OCI-LY3 (cell line): ENCODE measurements around the gene GRIK4.

Source experiments
- EZH2phosphoT487 ChIP-seq: fragments of 200-600 bp; shearing (Covaris generic); IDR thresholded peaks from 2 replicates; pipeline ENCODE4 v1.6.1; 2018; ENCODE audit warnings: antibody characterized with exemption, mixed run types, low read depth
- TF ChIP-seq, protein P1 (sequence below): fragments of 200-600, 300-600 bp; sonication (generic); IDR thresholded peaks from 2 replicates; pipeline ENCODE4 v1.5.1; 2014; ENCODE audit warnings: antibody characterized with exemption, low read length, low read depth

DNA sequence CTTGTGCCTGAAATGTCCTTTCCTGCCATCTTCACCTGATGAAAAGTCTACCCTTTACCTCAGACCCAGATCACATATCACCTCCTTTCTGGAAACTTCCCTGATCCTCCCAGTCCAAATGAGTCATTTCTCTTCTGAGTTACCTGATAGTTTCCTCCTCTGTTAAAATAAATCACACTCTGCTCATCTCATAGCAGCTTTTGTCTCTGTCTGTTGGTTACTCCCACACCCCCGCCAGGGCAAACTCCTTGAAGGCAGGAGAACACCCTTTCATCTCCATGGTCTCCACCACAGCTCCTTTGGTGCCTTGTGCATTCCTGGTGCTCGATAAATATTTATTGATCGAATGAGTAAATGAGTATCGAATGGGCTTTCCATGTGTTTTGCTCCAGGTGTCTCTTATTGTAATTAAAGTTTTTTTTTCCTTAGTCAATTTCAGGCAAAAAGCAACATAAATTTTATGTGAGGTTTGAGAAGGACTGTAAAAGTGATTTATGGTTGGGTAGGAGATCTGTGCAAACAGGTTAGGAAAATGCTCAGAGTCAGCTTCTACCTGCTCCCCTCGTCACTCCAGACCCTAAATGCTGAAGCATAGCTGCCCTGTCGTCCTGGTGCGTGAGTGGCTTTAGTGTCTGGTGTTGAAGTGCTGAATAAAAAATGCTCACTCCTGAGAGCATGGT lies 178.2 kb downstream of the GRIK4 start:
- TF ChIP-seq, protein P1, sequence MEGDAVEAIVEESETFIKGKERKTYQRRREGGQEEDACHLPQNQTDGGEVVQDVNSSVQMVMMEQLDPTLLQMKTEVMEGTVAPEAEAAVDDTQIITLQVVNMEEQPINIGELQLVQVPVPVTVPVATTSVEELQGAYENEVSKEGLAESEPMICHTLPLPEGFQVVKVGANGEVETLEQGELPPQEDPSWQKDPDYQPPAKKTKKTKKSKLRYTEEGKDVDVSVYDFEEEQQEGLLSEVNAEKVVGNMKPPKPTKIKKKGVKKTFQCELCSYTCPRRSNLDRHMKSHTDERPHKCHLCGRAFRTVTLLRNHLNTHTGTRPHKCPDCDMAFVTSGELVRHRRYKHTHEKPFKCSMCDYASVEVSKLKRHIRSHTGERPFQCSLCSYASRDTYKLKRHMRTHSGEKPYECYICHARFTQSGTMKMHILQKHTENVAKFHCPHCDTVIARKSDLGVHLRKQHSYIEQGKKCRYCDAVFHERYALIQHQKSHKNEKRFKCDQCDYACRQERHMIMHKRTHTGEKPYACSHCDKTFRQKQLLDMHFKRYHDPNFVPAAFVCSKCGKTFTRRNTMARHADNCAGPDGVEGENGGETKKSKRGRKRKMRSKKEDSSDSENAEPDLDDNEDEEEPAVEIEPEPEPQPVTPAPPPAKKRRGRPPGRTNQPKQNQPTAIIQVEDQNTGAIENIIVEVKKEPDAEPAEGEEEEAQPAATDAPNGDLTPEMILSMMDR: no peak
- TF ChIP-seq EZH2phosphoT487: no peak
